ENCODE results near the gene AIFM3.
"Not testable (repeated sequence)": the region's sequence is repeated elsewhere in the genome, so short reads cannot be mapped to it uniquely, and the experiment has no call there.

AIFM3 gene

GRCh38 chr22:20942203-20942902 is 24.7 kb upstream of the AIFM3 start:
- not testable (repeated sequence) for DNase-seq (ENCODE audit: low read depth)

GRCh38 chr22:20943104-20943933 is 23.7 kb upstream of the AIFM3 start:
- no peak for DNase-seq (ENCODE audit: low read depth)

- DNase-seq (ENCODE audit: low read depth) = no peak
These were observed 23.0 kb upstream of the AIFM3 start for GRCh38 chr22:20944042-20944441.

GRCh38 chr22:20945578-20945934 is 21.5 kb upstream of the AIFM3 start:
- no peak for DNase-seq (ENCODE audit: low read depth)

- DNase-seq (ENCODE audit: low read depth) = peak; percentile 67
These were observed 20.7 kb upstream of the AIFM3 start for GRCh38 chr22:20946080-20946986.

GRCh38 chr22:20946991-20947390 is 20.1 kb upstream of the AIFM3 start:
- no peak for DNase-seq (ENCODE audit: low read depth)

GRCh38 chr22:20948450-20948849 is 18.6 kb upstream of the AIFM3 start:
- DNase-seq (ENCODE audit: low read depth) = no peak

GRCh38 chr22:20948989-20949388 is 18.1 kb upstream of the AIFM3 start:
- no peak for DNase-seq (ENCODE audit: low read depth)

GRCh38 chr22:20949698-20950183 is 17.3 kb upstream of the AIFM3 start:
- DNase-seq (ENCODE audit: low read depth) = no peak

- DNase-seq (ENCODE audit: low read depth) = no peak
These were observed 15.7 kb upstream of the AIFM3 start for GRCh38 chr22:20951151-20951931.

GRCh38 chr22:20951932-20952380 is 15.1 kb upstream of the AIFM3 start:
- no peak for DNase-seq (ENCODE audit: low read depth)

GRCh38 chr22:20952544-20953341 is 14.3 kb upstream of the AIFM3 start:
- no peak for DNase-seq (ENCODE audit: low read depth)

- no peak for DNase-seq (ENCODE audit: low read depth)
These were observed 13.8 kb upstream of the AIFM3 start for GRCh38 chr22:20953342-20953608.

- DNase-seq (ENCODE audit: low read depth) = no peak
These were observed 13.2 kb upstream of the AIFM3 start for GRCh38 chr22:20953668-20954500.

- DNase-seq (ENCODE audit: low read depth) = peak; percentile 35
These were observed 11.5 kb upstream of the AIFM3 start for GRCh38 chr22:20955548-20955947.

GRCh38 chr22:20956258-20957101 is 10.6 kb upstream of the AIFM3 start:
- DNase-seq (ENCODE audit: low read depth) = peak; percentile 48

- peak; percentile 35 for DNase-seq (ENCODE audit: low read depth)
These were observed 9.9 kb upstream of the AIFM3 start for GRCh38 chr22:20957102-20957682.

GRCh38 chr22:20957683-20958431 is 9.2 kb upstream of the AIFM3 start:
- peak; percentile 55 for DNase-seq (ENCODE audit: low read depth)

Data from ELR (cell line).